ENCODE measurements around the gene INPP4B. TPM values are rescaled to one million over a fixed set of nuclear protein-coding genes. Genes with fewer than 3 reads are reported as not detected.

Gene INPP4B
- polyA plus RNA-seq, 1 of the 3 experiments (the other 2 are of a cell fraction), result 0.08 TPM

GRCh38 chr4:142463206-142463605 is 382.9 kb downstream of the INPP4B start:
- no peak overlapping the region for H3K9ac ChIP-seq
- H3K27ac ChIP-seq (ENCODE audit: low read depth in 2 of 2, low read length in 1 of 2), result no peak overlapping the region
- DNase-seq, result no peak
- no peak overlapping the region for H3K4me3 ChIP-seq (ENCODE audit: low read depth in 2 of 2, low read length in 1 of 2)
- H3K4me2 ChIP-seq, result no peak overlapping the region
- no peaks in the 10 kb centered on the region for H3K79me2 ChIP-seq (ENCODE audit: insufficient read depth)
- H3K36me3 ChIP-seq (replicated peaks in 1 of 2; ENCODE audit: control insufficient read depth in 1 of 2, insufficient read depth in 2 of 2, low read length in 1 of 2), result no peaks in the 10 kb centered on the region
- H3K9me2 ChIP-seq, result no peaks in the 10 kb centered on the region
- no peaks in the 10 kb centered on the region for H4K20me1 ChIP-seq (ENCODE audit: insufficient read depth)
- H3K27me3 ChIP-seq (ENCODE audit: insufficient read depth), result no peaks in the 10 kb centered on the region
- ChIA-PET POLR2A (no interaction called here), CTCF (interaction anchor here (0.7 to 2.5 kb wide), 4 partner anchors 8 to 375 kb away, joined by 3 to 8 read pairs (median 3); no protein-coding TSS in a partner anchor)
- no peaks in the 10 kb centered on the region for H3K9me3 ChIP-seq
- TF ChIP-seq ZBTB33 (IDR thresholded peaks at IDR 0.05; ENCODE audit: borderline replicate concordance, low read depth), result no peak
- TF ChIP-seq RXRA (IDR thresholded peaks at IDR 0.05; ENCODE audit: borderline replicate concordance, low read depth), result no peak
- no peak for TF ChIP-seq FOSL2 (IDR thresholded peaks at IDR 0.05; ENCODE audit: borderline replicate concordance, low read depth)
- no peak for TF ChIP-seq TAF1 (IDR thresholded peaks at IDR 0.05; ENCODE audit: borderline replicate concordance, low read depth, low read length)
- no peak for TF ChIP-seq USF2 (IDR thresholded peaks at IDR 0.05; ENCODE audit: borderline replicate concordance, low read depth, low read length)
- TF ChIP-seq, protein P1, sequence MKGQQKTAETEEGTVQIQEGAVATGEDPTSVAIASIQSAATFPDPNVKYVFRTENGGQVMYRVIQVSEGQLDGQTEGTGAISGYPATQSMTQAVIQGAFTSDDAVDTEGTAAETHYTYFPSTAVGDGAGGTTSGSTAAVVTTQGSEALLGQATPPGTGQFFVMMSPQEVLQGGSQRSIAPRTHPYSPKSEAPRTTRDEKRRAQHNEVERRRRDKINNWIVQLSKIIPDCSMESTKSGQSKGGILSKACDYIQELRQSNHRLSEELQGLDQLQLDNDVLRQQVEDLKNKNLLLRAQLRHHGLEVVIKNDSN (IDR thresholded peaks at IDR 0.05; ENCODE audit: borderline replicate concordance, low read depth), result no peak
- TF ChIP-seq RCOR1 (IDR thresholded peaks at IDR 0.05; ENCODE audit: low read length), result no peak
- TF ChIP-seq SIN3A (IDR thresholded peaks at IDR 0.05; ENCODE audit: borderline replicate concordance, low read depth, low read length), result no peak
- no peak for TF ChIP-seq FOXJ3 (CRISPR knock-in tag; IDR thresholded peaks at IDR 0.05)
- TF ChIP-seq NRF1 (IDR thresholded peaks at IDR 0.05; ENCODE audit: low read depth, low read length), result no peak
- no peak for TF ChIP-seq MAX (IDR thresholded peaks at IDR 0.05; ENCODE audit: low read depth)
- no peak for TF ChIP-seq ELF1 (IDR thresholded peaks at IDR 0.05)
- TF ChIP-seq TCF12 (IDR thresholded peaks at IDR 0.05), result no peak
- no peak for TF ChIP-seq GATA2 (CRISPR knock-in tag; IDR thresholded peaks at IDR 0.05)
- no peak for TF ChIP-seq NFIC (IDR thresholded peaks at IDR 0.05; ENCODE audit: borderline replicate concordance)
- TF ChIP-seq SMC3 (IDR thresholded peaks at IDR 0.05; ENCODE audit: low read depth, low read length), result no peak
- TF ChIP-seq JUND (IDR thresholded peaks at IDR 0.05), result no peak
- WGBS (ENCODE audit: low lambda C conversion rate), result 68% methylated on average over 2 of the region's 2 CpGs
- H3K4me1 ChIP-seq (ENCODE audit: control insufficient read depth in 1 of 2, insufficient read depth in 2 of 2, low read depth in 1 of 2, low read length in 1 of 2), result peaks cover 0 to 3% of the 10 kb centered on the region in 2 experiments; a peak in 3 of 4 replicates
- no peaks in the 10 kb centered on the region for H3F3A ChIP-seq (replicated peaks; ENCODE audit: insufficient read depth)
- H2AFZ ChIP-seq (ENCODE audit: low read depth), result peak overlapping the region; percentile 50; the same call in 1 of the 2 replicates
